Measurements from ENCODE around the gene BUB3. TPM values are rescaled to one million over a fixed set of nuclear protein-coding genes. Genes with fewer than 3 reads are reported as not detected.
A peak's percentile ranks its signal among the peaks of the same experiment; 100 is the strongest.

BUB3 gene
- total and polyA plus RNA-seq, 7 donors: 39.6 to 116 (median 82.1) TPM

- Histone ChIP-seq H3K27ac (no peak overlapping the region), H3K4me3 (no peak overlapping the region), H3K36me3 (no peaks in the 10 kb centered on the region), H3K4me1 (no peaks in the 10 kb centered on the region), H3K9me3 (peaks cover 0 to 5% (median 1%) of the 10 kb centered on the region in 4 donors), H3K27me3 (peaks cover 0 to 43% (median 4%) of the 10 kb centered on the region in 3 donors)
- 72 to 78% methylated on average over 5 of the region's 5 CpGs for WGBS, 2 donors
- intact Hi-C loops (cut with DNase I): no loop called here
- DNase-seq: no peak
- TF ChIP-seq POLR2AphosphoS5 (IDR thresholded peaks at IDR 0.05): no peak
- TF ChIP-seq EP300 (IDR thresholded peaks at IDR 0.05): no peak
- TF ChIP-seq POLR2A (IDR thresholded peaks at IDR 0.05): no peak
- no peak for TF ChIP-seq CTCF (IDR thresholded peaks at IDR 0.05)
Measured at GRCh38 chr10:123126246-123126645, 28.0 kb upstream of the BUB3 start.

GRCh38 chr10:123129618-123130271 lies 24.5 kb upstream of the BUB3 start:
- no peak for DNase-seq

GRCh38 chr10:123132576-123133477 lies 21.4 kb upstream of the BUB3 start:
- H3K36me3 ChIP-seq: no peaks in the 10 kb centered on the region
- WGBS, 2 donors: 2 to 3% methylated on average over 48 of the region's 48 CpGs
- H3K27ac ChIP-seq: no peak overlapping the region
- DNase-seq: peak; percentile 91
- peak overlapping the region in 1 of 4 donors; percentile 17 for H3K4me3 ChIP-seq
- no peak for TF ChIP-seq EP300 (IDR thresholded peaks at IDR 0.05)
- peak; percentile 53 to 89 (median 84) for TF ChIP-seq CTCF (IDR thresholded peaks at IDR 0.05)
- no peak for TF ChIP-seq POLR2AphosphoS5 (IDR thresholded peaks at IDR 0.05)
- TF ChIP-seq POLR2A (IDR thresholded peaks at IDR 0.05): no peak
- H3K4me1 ChIP-seq: peaks cover 0 to 53% (median 50%) of the 10 kb centered on the region in 4 donors
- H3K27me3 ChIP-seq: peaks cover 48 to 94% (median 67%) of the 10 kb centered on the region in 3 donors
- intact Hi-C loops (cut with DNase I): loop anchor here (1.0 to 10.0 kb wide), 2 partner anchors 426 to 832 kb away; no protein-coding TSS in a partner anchor
- H3K9me3 ChIP-seq: peaks cover 0 to 5% (median 0%) of the 10 kb centered on the region in 4 donors

More at GRCh38 chr10:123129618-123130271, 24.5 kb upstream of the BUB3 start:
- Histone ChIP-seq H3K4me3 (no peak overlapping the region), H3K27ac (no peak overlapping the region), H3K36me3 (no peaks in the 10 kb centered on the region), H3K4me1 (peaks cover 0 to 22% (median 20%) of the 10 kb centered on the region in 4 donors), H3K27me3 (peaks cover 20 to 78% (median 36%) of the 10 kb centered on the region in 3 donors), H3K9me3 (peaks cover 0 to 5% (median 1%) of the 10 kb centered on the region in 4 donors)
- intact Hi-C loops (cut with DNase I): loop anchor here (1.0 to 10.0 kb wide), 2 partner anchors 431 to 835 kb away; no protein-coding TSS in a partner anchor
- TF ChIP-seq EP300 (IDR thresholded peaks at IDR 0.05) (no peak), CTCF (IDR thresholded peaks at IDR 0.05) (no peak), POLR2AphosphoS5 (IDR thresholded peaks at IDR 0.05) (no peak), POLR2A (IDR thresholded peaks at IDR 0.05) (no peak)
- WGBS, 2 donors: 66 to 71% methylated on average over 4 of the region's 4 CpGs

- peaks cover 0 to 2% (median 0%) of the 10 kb centered on the region in 4 donors for H3K9me3 ChIP-seq
- H3K4me1 ChIP-seq: peaks cover 0 to 55% (median 51%) of the 10 kb centered on the region in 4 donors
- DNase-seq: no peak
- peaks cover 56 to 98% (median 76%) of the 10 kb centered on the region in 3 donors for H3K27me3 ChIP-seq
- intact Hi-C loops (cut with DNase I): loop anchor here (1.0 to 10.0 kb wide), 3 partner anchors 17 to 831 kb away; no protein-coding TSS in a partner anchor
- no peak overlapping the region for H3K4me3 ChIP-seq
- H3K36me3 ChIP-seq: no peaks in the 10 kb centered on the region
- WGBS, 2 donors: 7 to 16% methylated on average over 40 of the region's 40 CpGs
- TF ChIP-seq POLR2A (IDR thresholded peaks at IDR 0.05): no peak
- TF ChIP-seq EP300 (IDR thresholded peaks at IDR 0.05): no peak
- no peak for TF ChIP-seq POLR2AphosphoS5 (IDR thresholded peaks at IDR 0.05)
- no peak for TF ChIP-seq CTCF (IDR thresholded peaks at IDR 0.05)
- H3K27ac ChIP-seq: no peak overlapping the region
Measured at GRCh38 chr10:123133541-123134342, 20.5 kb upstream of the BUB3 start.

Measured in sigmoid colon (tissue), 7 donors.